Endothelial cell of umbilical vein (primary cell): ENCODE measurements around the gene PYCR2. TPM values are rescaled to one million over a fixed set of nuclear protein-coding genes. Genes with fewer than 3 reads are reported as not detected.

Source experiments
- BruUV-seq: library from RNA; stranded (reverse); fragments of 400-500 nt; replicated peaks from 2 replicates; lab custom pipeline; 2021; lab: Mats Ljungman, UMichigan
- CTCF ChIA-PET: fragments of 300-600, 350-600 bp; sonication (Branson Sonifier 250); formaldehyde crosslinking; loops from one replicate; lab custom pipeline; 2021; ENCODE audit warnings: antibody characterized with exemption, inconsistent platforms; lab: Charles Lee
- POLR2A ChIA-PET: fragments of 300-600, 350-600 bp; sonication (Branson Sonifier 250); formaldehyde crosslinking; loops from one replicate; lab custom pipeline; 2021; ENCODE audit warnings: antibody characterized with exemption, inconsistent platforms; lab: Charles Lee
- DNase-seq: peaks from one replicate; pipeline ENCODE4 v3.0.0-alpha.2; 2011; ENCODE audit warnings: low read depth, low spot score
- FAIRE-seq: peaks from 2 replicates; lab custom pipeline; 2011; peaks lifted over from hg19 to GRCh38; lab: Jason Lieb, UNC
- H2AFZ ChIP-seq: 2 replicates; pipeline ENCODE4 v1.6.0; 2012; ENCODE audit warnings: low read depth, low read length, control low read depth, inconsistent platforms
- H3K27ac ChIP-seq: 2 replicates; pipeline ENCODE4 v1.5.1; 2011; ENCODE audit warnings: low read depth, mild to moderate bottlenecking, control low read depth, low read length, moderate library complexity; ENCODE audit not compliant: insufficient read depth
- H3K27me3 ChIP-seq, 2 experiments: 2 replicates each; pipeline versions ENCODE4 v1.6.0 to v1.6.1; 2011; ENCODE audit warnings: low read length in 2 of 2, mixed read lengths in 1 of 2; ENCODE audit not compliant: control insufficient read depth in 2 of 2, insufficient read depth in 2 of 2
- H3K36me3 ChIP-seq, 2 experiments: 2 replicates in 1 of 2; 3 replicates in 1 of 2; pipeline ENCODE4 v1.5.1; 2011; ENCODE audit warnings: low read length in 2 of 2, mild to moderate bottlenecking in 1 of 2, moderate library complexity in 1 of 2; ENCODE audit not compliant: control insufficient read depth in 2 of 2, insufficient read depth in 2 of 2; ENCODE audit errors: extremely low read depth in 1 of 2
- H3K4me1 ChIP-seq: 3 replicates; pipeline ENCODE4 v1.5.1; 2011; ENCODE audit warnings: mild to moderate bottlenecking, low read length; ENCODE audit not compliant: control insufficient read depth, insufficient read depth; ENCODE audit errors: extremely low read depth
- H3K4me2 ChIP-seq: 2 replicates; pipeline ENCODE4 v1.6.1; 2011; ENCODE audit warnings: low read length, control low read depth, mixed read lengths; ENCODE audit not compliant: insufficient read depth
- H3K4me3 ChIP-seq, 3 experiments: fragments of 200-600 bp in 1 of 3; sonication (generic), shearing (Covaris generic) in 1 of 3; replicated peaks in 1 of 3; 2 replicates each; pipeline ENCODE4 v1.5.1; 2011 to 2016; ENCODE audit warnings: control low read depth in 3 of 3, low read length in 3 of 3, mild to moderate bottlenecking in 2 of 3, inconsistent platforms in 1 of 3, low read depth in 1 of 3, moderate library complexity in 1 of 3; ENCODE audit not compliant: insufficient read depth in 1 of 3
- H3K79me2 ChIP-seq: 2 replicates; pipeline ENCODE4 v1.6.0; 2012; ENCODE audit warnings: low read length, inconsistent platforms; ENCODE audit not compliant: control insufficient read depth, insufficient read depth
- H3K9ac ChIP-seq: replicated peaks from 2 replicates; pipeline ENCODE3; 2011; ENCODE audit warnings: low read length, control low read depth; ENCODE audit not compliant: insufficient read depth; ENCODE audit errors: extremely low read depth
- H3K9me1 ChIP-seq: replicated peaks from 3 replicates; pipeline ENCODE4 v1.6.0; 2011; ENCODE audit warnings: mild to moderate bottlenecking, low read length; ENCODE audit not compliant: control insufficient read depth, insufficient read depth; ENCODE audit errors: extremely low read depth
- H3K9me3 ChIP-seq: replicated peaks from 2 replicates; pipeline ENCODE4 v1.5.1; 2012; ENCODE audit warnings: low read length, inconsistent platforms; ENCODE audit not compliant: control insufficient read depth, insufficient read depth
- H4K20me1 ChIP-seq: replicated peaks from 2 replicates; pipeline ENCODE3; 2011; ENCODE audit warnings: mild to moderate bottlenecking, low read length; ENCODE audit not compliant: control insufficient read depth, insufficient read depth; ENCODE audit errors: extremely low read depth
- EZH2 ChIP-seq: IDR thresholded peaks from 2 replicates; pipeline ENCODE4 v1.6.1; 2012; ENCODE audit warnings: borderline replicate concordance, low read depth, mild to moderate bottlenecking, moderate library complexity, low read length, inconsistent platforms; ENCODE audit not compliant: severe bottlenecking
- FOS ChIP-seq: IDR thresholded peaks from 2 replicates; pipeline ENCODE4 v1.6.1; 2011; ENCODE audit warnings: mild to moderate bottlenecking, low read length, moderate library complexity, borderline replicate concordance; ENCODE audit not compliant: insufficient read depth
- GATA2 ChIP-seq: IDR thresholded peaks from 2 replicates; pipeline ENCODE4 v1.7.0; 2011; ENCODE audit warnings: low read depth, mild to moderate bottlenecking, moderate library complexity, mixed read lengths, low read length; ENCODE audit not compliant: insufficient read length, insufficient read depth
- JUN ChIP-seq: IDR thresholded peaks from 2 replicates; pipeline ENCODE4 v1.6.1; 2011; ENCODE audit warnings: borderline replicate concordance, low read depth; ENCODE audit not compliant: insufficient read length, insufficient read depth
- MYC ChIP-seq: IDR thresholded peaks from one replicate; pipeline ENCODE4 v1.6.1; 2011; ENCODE audit warnings: mild to moderate bottlenecking, low read depth, low read length
- POLR2A ChIP-seq: IDR thresholded peaks from 2 replicates; pipeline ENCODE4 v1.6.1; 2012; ENCODE audit warnings: low read depth, mild to moderate bottlenecking, control low read depth, low read length
- POLR2AphosphoS5 ChIP-seq: IDR thresholded peaks from 2 replicates; pipeline ENCODE4 v1.6.1; 2012; ENCODE audit warnings: low read depth, mild to moderate bottlenecking, control low read depth, low read length, moderate library complexity; ENCODE audit not compliant: insufficient read depth
- dilution Hi-C: fragments of 300-500 bp; cut with MboI; formaldehyde crosslinking; loops from one replicate; pipeline ENCODE4 v1.15.0; 2019; ENCODE audit warnings: low sequenced_read_pairs; ENCODE audit not compliant: extremely low pct_ligation_motif_present
- intact Hi-C: fragments of 100-400 bp; cut with micrococcal nuclease; formaldehyde crosslinking; loops from one replicate; pipeline ENCODE4 v1.10.0; 2022
- polyA plus RNA-seq, 4 experiments: library from polyadenylated mRNA; depleted of rRNA in 3 of 4; stranded (reverse) in 3 of 4; unstranded in 1 of 4; fragments of >200 nt; gene quantifications; 2 replicates each; pipeline versions ENCODE4 v1.2.1 to v1.2.3, GENCODE V29; 2011 to 2012; ENCODE audit warnings: missing spikeins in 1 of 4
- total RNA-seq: library from RNA; stranded (reverse); gene quantifications from 2 replicates; pipeline ENCODE4 v1.2.3, GENCODE V29; 2021
- TF ChIP-seq, protein P1 (sequence below): IDR thresholded peaks from 2 replicates; pipeline ENCODE4 v1.6.1; 2011; ENCODE audit not compliant: insufficient read depth, insufficient read length
- TF ChIP-seq, protein P2 (sequence below), 2 donors: IDR thresholded peaks; 1 replicate in 1 of 2; 2 replicates in 1 of 2; pipeline ENCODE4 v1.5.1; 2011; ENCODE audit warnings: low read length in 2 of 2, mild to moderate bottlenecking in 2 of 2, moderate library complexity in 2 of 2, control low read depth in 1 of 2, inconsistent platforms in 1 of 2, low read depth in 1 of 2; ENCODE audit not compliant: insufficient read depth in 1 of 2; ENCODE audit errors: extremely low read depth in 1 of 2

The PYCR2 gene
- total and polyA plus RNA-seq, 2 donors (not counting 3 experiments of a cell fraction or from before 2014, with no cell fraction given) = 64.6 to 65.1 TPM

DNA sequence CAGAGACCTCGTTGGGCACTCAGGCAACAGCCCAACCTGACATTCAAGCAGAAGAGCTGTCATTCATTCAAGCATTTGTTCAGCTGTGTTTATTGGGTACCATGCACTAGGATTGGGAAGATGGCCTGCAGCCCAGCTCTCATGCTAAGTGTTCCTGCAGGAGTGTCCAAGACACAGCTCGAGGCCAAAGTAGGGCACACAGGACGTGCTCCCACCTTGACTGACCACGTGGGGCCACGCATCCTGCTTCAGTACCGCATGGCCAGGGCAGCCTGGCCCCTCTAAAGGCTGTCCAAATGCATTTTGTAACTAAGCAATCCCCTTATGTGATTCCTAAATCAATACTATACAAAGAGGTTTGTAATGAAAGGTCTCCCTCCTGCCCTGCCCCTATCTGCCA is 9.7 kb downstream of the PYCR2 start:
- CTCF ChIA-PET = interaction anchor here (1.7 to 7.1 kb wide), 2 partner anchors 73 to 437 kb away, joined by 4 to 82 read pairs; no protein-coding TSS in a partner anchor
- no peak for TF ChIP-seq POLR2AphosphoS5
- no peak for TF ChIP-seq JUN
- TF ChIP-seq GATA2 = no peak
- TF ChIP-seq, protein P1, sequence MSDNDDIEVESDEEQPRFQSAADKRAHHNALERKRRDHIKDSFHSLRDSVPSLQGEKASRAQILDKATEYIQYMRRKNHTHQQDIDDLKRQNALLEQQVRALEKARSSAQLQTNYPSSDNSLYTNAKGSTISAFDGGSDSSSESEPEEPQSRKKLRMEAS = no peak
- TF ChIP-seq FOS = no peak
- no peak for TF ChIP-seq POLR2A
- TF ChIP-seq, protein P2, sequence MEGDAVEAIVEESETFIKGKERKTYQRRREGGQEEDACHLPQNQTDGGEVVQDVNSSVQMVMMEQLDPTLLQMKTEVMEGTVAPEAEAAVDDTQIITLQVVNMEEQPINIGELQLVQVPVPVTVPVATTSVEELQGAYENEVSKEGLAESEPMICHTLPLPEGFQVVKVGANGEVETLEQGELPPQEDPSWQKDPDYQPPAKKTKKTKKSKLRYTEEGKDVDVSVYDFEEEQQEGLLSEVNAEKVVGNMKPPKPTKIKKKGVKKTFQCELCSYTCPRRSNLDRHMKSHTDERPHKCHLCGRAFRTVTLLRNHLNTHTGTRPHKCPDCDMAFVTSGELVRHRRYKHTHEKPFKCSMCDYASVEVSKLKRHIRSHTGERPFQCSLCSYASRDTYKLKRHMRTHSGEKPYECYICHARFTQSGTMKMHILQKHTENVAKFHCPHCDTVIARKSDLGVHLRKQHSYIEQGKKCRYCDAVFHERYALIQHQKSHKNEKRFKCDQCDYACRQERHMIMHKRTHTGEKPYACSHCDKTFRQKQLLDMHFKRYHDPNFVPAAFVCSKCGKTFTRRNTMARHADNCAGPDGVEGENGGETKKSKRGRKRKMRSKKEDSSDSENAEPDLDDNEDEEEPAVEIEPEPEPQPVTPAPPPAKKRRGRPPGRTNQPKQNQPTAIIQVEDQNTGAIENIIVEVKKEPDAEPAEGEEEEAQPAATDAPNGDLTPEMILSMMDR (IDR thresholded peaks at IDR 0.05; ENCODE audit: extremely low read depth in 1 of 2, insufficient read depth in 1 of 2, low read depth in 1 of 2, low read length in 2 of 2) = no peak
- TF ChIP-seq MYC = no peak
- TF ChIP-seq EZH2 = no peak
- no peak overlapping the region for H3K4me3 ChIP-seq
- no peaks in the 10 kb centered on the region for H3K9me3 ChIP-seq
- H3K27ac ChIP-seq = no peak overlapping the region
- intact Hi-C loops (loop anchor here (5.0 kb wide), 1 partner anchor 67 kb away; no protein-coding TSS in a partner anchor), dilution Hi-C loops (no loop called here)
- H3K36me3 ChIP-seq = peaks cover 2 to 8% of the 10 kb centered on the region in 2 experiments
- H4K20me1 ChIP-seq = no peaks in the 10 kb centered on the region
- H3K27me3 ChIP-seq = no peaks in the 10 kb centered on the region
- H2AFZ ChIP-seq = no peak overlapping the region
- H3K79me2 ChIP-seq = no peaks in the 10 kb centered on the region
- peaks cover under 1% of the 10 kb centered on the region for H3K4me1 ChIP-seq
- DNase-seq = no peak
- no peak overlapping the region for H3K9ac ChIP-seq
- no TSS peak for BruUV-seq
- no peak for FAIRE-seq
- no peak overlapping the region for H3K4me2 ChIP-seq
- H3K9me1 ChIP-seq = no peaks in the 10 kb centered on the region
- POLR2A ChIA-PET = no interaction called here
